Spleen (tissue), 11 donors: ENCODE data around the gene SAMD14. TPM values are rescaled to one million over a fixed set of nuclear protein-coding genes. Genes with fewer than 3 reads are reported as not detected.
A peak's percentile ranks its signal among the peaks of the same experiment; 100 is the strongest.

Experiments used
- DNase-seq: peaks from one replicate; pipeline ENCODE4 v3.0.0-alpha.2; 2020
- H3K27ac ChIP-seq, 8 donors: fragments of 200-600 bp; sonication (generic) in 7 of 8; 1 replicate in 4 of 8; 2 replicates in 4 of 8; pipeline versions ENCODE4 v1.5.0 to v1.8.0; 2016 to 2021; ENCODE audit warnings: inconsistent platforms in 4 of 8, mild to moderate bottlenecking in 4 of 8, moderate library complexity in 1 of 8
- H3K27me3 ChIP-seq, 7 donors: fragments of 200-600 bp; sonication (generic) in 6 of 7; replicated peaks in 1 of 7; 1 replicate in 4 of 7; 2 replicates in 3 of 7; pipeline versions ENCODE4 v1.5.0 to v1.8.0; 2016 to 2021; ENCODE audit warnings: inconsistent platforms in 3 of 7, mild to moderate bottlenecking in 1 of 7
- H3K36me3 ChIP-seq, 6 donors: fragments of 200-600 bp; sonication (generic) in 5 of 6; 1 replicate in 4 of 6; 2 replicates in 2 of 6; pipeline versions ENCODE4 v1.5.0 to v1.8.0; 2016 to 2021; ENCODE audit warnings: inconsistent platforms in 2 of 6
- H3K4me1 ChIP-seq, 6 donors: fragments of 200-600 bp; sonication (generic) in 5 of 6; 1 replicate in 3 of 6; 2 replicates in 3 of 6; pipeline versions ENCODE4 v1.5.0 to v1.8.0; 2016 to 2021; ENCODE audit warnings: inconsistent platforms in 3 of 6
- H3K4me3 ChIP-seq, 8 donors: fragments of 200-600 bp; sonication (generic) in 7 of 8; 1 replicate in 4 of 8; 2 replicates in 4 of 8; pipeline versions ENCODE4 v1.5.0 to v1.8.0; 2016 to 2021; ENCODE audit warnings: inconsistent platforms in 4 of 8, mild to moderate bottlenecking in 4 of 8, moderate library complexity in 2 of 8
- H3K9me3 ChIP-seq, 8 donors: fragments of 200-600 bp; sonication (generic) in 7 of 8; 1 replicate in 4 of 8; 2 replicates in 4 of 8; pipeline versions ENCODE4 v1.5.0 to v1.8.0; 2016 to 2021; ENCODE audit warnings: inconsistent platforms in 4 of 8
- POLR2A ChIP-seq, 3 donors: fragments of 450-650 bp; IDR thresholded peaks; one replicate each; pipeline ENCODE4 v1.5.1; 2017; ENCODE audit warnings: antibody characterized with exemption in 3 of 3, mild to moderate bottlenecking in 1 of 3
- POLR2AphosphoS5 ChIP-seq, 3 donors: sonication (generic); formaldehyde crosslinking; IDR thresholded peaks; one replicate each; pipeline ENCODE4 v1.5.1; 2017; ENCODE audit warnings: antibody characterized with exemption in 3 of 3
- WGBS, 5 donors: extraction: QIAGEN DNeasy Blood & Tissue Kit in 3 of 5; methylation state at CpG; one replicate each; pipeline versions ENCODE4 v1.1.5 to v1.1.7; 2013 to 2018; 5-methylcytosine and 5-hydroxymethylcytosine counted together
- intact Hi-C: fragments of 100-400 bp; cut with DNase I; formaldehyde crosslinking; loops from one replicate; pipeline ENCODE4 v1.15.0; 2023; ENCODE audit warnings: low total_unique reads
- polyA plus RNA-seq, 3 donors: library from polyadenylated mRNA; stranded (reverse); fragments of 200-250 nt; gene quantifications; one replicate each; pipeline ENCODE4 v1.2.1, GENCODE V29; 2013
- total RNA-seq, 7 donors: library from RNA; depleted of rRNA in 3 of 7; stranded (reverse); fragments of >200 nt in 3 of 7; fragmentation: NEBNext Ultra II Directional in 4 of 7; extraction: Animal tissue kit (Norgen Biotek cat#: 25700) in 4 of 7; gene quantifications; one replicate each; pipeline versions ENCODE4 v1.1.0 to v1.2.1, GENCODE V29; 2016 to 2021
- TF ChIP-seq, protein P1 (sequence below), 11 experiments: fragments of 200-600 bp in 7 of 11; fragments of 450-650 bp in 4 of 11; sonication (generic) in 4 of 11; IDR thresholded peaks in 8 of 11; conservative IDR thresholded peaks in 3 of 11; 1 replicate in 7 of 11; 2 replicates in 4 of 11; pipeline versions ENCODE4 v1.4.0 to v1.8.0; 2016 to 2021; ENCODE audit warnings: antibody characterized with exemption in 11 of 11, inconsistent platforms in 4 of 11, mild to moderate bottlenecking in 1 of 11
- donor health status: healthy with polysubstance abuse.
- donor health status: DM: no; HTN: no; CAD: no; lungs with moderate emphysema.
- donor health status: DM: no; HTN: no; CAD: no.
- donor health status: Bipolar disorder and iron deficiency.
- donor health status: healthy.
- donor health status: DM: no; HTN: no; CAD: no.
- donor health status: DM: yes; HTN: yes; CAD: no.

SAMD14 gene
- total and polyA plus RNA-seq, 10 donors: 1.1 to 7.5 (median 2.1) TPM

- TF ChIP-seq POLR2A (IDR thresholded peaks at IDR 0.05): no peak
- TF ChIP-seq, protein P1, sequence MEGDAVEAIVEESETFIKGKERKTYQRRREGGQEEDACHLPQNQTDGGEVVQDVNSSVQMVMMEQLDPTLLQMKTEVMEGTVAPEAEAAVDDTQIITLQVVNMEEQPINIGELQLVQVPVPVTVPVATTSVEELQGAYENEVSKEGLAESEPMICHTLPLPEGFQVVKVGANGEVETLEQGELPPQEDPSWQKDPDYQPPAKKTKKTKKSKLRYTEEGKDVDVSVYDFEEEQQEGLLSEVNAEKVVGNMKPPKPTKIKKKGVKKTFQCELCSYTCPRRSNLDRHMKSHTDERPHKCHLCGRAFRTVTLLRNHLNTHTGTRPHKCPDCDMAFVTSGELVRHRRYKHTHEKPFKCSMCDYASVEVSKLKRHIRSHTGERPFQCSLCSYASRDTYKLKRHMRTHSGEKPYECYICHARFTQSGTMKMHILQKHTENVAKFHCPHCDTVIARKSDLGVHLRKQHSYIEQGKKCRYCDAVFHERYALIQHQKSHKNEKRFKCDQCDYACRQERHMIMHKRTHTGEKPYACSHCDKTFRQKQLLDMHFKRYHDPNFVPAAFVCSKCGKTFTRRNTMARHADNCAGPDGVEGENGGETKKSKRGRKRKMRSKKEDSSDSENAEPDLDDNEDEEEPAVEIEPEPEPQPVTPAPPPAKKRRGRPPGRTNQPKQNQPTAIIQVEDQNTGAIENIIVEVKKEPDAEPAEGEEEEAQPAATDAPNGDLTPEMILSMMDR (IDR thresholded peaks at IDR 0.05 in 8 of 11, conservative IDR thresholded peaks at IDR 0.05 in 3 of 11): no peak
- no peak for TF ChIP-seq POLR2AphosphoS5 (IDR thresholded peaks at IDR 0.05)
- peak; percentile 65 for DNase-seq
- H3K27me3 ChIP-seq: no peaks in the 10 kb centered on the region
- H3K27ac ChIP-seq: peak overlapping the region in 7 of 8 donors; percentile 68 to 99 (median 97)
- WGBS, 5 donors: 65 to 75% (median 69%) methylated on average over 8 of the region's 8 CpGs
- H3K9me3 ChIP-seq: no peaks in the 10 kb centered on the region
- intact Hi-C loops: no loop called here
- no peaks in the 10 kb centered on the region for H3K36me3 ChIP-seq
- H3K4me3 ChIP-seq: no peak overlapping the region
- peaks cover 32 to 61% (median 40%) of the 10 kb centered on the region in 6 donors for H3K4me1 ChIP-seq
Observed at GRCh38 chr17:50155115-50155819, 25.3 kb upstream of the SAMD14 start.

DNA sequence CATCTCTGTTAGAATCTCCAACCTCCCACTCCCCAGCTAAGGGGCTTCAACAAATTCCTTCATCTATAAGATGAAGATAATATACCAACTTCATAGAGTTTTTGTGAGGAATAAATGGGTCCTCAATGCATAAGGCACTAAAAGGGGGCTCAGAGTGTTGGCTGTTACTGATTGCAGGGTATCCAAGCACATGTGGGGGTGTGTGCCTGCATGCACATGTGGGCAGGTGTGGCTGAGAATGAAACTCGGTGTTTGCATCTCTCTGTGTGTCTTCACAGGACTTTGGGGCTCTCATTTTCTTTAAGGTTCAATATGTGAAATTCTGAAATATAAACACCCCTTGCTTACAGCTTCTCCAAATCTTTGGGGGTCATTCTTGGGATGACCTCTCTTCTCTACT, 24.6 kb upstream of the SAMD14 start:
- Histone ChIP-seq H3K27me3 (no peaks in the 10 kb centered on the region), H3K4me1 (peaks cover 32 to 62% (median 40%) of the 10 kb centered on the region in 6 donors), H3K9me3 (no peaks in the 10 kb centered on the region), H3K4me3 (no peak overlapping the region), H3K27ac (peak overlapping the region in 7 of 8 donors; percentile 29 to 99 (median 97)), H3K36me3 (no peaks in the 10 kb centered on the region)
- TF ChIP-seq POLR2AphosphoS5 (IDR thresholded peaks at IDR 0.05) (no peak), POLR2A (IDR thresholded peaks at IDR 0.05) (no peak)
- TF ChIP-seq, protein P1 (IDR thresholded peaks at IDR 0.05 in 8 of 11, conservative IDR thresholded peaks at IDR 0.05 in 3 of 11): no peak
- intact Hi-C loops: no loop called here
- WGBS, 5 donors: 28 to 65% (median 33%) methylated on average over 1 of the region's 1 CpG
- DNase-seq: no peak

DNA sequence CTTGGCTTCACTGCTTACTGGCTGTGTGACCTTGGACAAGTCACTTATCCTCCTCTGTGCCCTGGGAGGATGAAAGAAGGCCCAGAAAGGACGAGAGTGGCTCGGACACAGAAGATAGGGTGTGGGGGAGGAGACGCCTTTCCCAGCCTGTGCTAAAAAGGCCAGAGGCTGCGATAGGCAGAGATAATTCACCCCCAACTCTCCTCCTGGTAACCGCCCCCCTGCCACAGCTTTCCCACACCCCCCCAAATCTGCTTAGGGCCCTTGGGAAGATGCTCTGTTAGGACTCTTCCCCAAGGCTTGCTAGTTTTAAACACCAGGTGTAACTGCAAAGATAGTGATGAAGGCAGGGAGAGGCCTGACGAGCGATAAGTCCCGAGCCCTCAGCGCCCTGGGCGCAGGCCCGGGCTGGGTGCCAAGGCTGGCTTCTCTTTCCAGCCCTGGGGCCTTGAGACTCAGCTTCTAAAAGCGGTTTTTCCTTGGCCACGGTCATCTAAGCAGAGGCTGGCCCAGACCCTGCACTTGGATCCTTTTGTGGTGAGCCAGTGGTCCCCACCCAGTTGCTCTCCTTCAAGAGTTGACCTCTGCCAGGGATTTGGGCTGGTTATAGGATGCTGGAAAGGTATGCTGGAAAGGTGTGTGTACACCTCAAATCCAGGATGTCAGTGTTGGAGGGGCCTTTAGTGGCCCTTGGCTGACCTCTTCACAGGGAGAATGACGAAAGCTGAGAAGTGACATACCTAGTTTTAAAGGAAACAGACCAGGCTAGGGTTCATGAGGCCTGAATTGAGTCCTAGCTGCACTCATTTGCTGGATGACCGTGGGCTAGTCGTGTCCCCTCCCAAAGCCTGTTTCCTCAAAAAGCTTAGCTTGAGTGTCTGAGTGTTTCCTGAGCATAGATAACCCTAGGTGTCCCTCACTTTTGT, 24.0 kb upstream of the SAMD14 start:
- Histone ChIP-seq H3K9me3 (no peaks in the 10 kb centered on the region), H3K36me3 (no peaks in the 10 kb centered on the region), H3K4me1 (peaks cover 32 to 68% (median 40%) of the 10 kb centered on the region in 6 donors), H3K4me3 (no peak overlapping the region), H3K27me3 (no peaks in the 10 kb centered on the region), H3K27ac (peak overlapping the region; percentile 48 to 99 (median 97))
- WGBS, 5 donors: 46 to 66% (median 53%) methylated on average over 13 to 16 of the region's 16 CpGs
- intact Hi-C loops: no loop called here
- TF ChIP-seq POLR2A (IDR thresholded peaks at IDR 0.05): no peak
- TF ChIP-seq POLR2AphosphoS5 (IDR thresholded peaks at IDR 0.05): peak in 2 of 3 donors; percentile 36 to 42
- DNase-seq: peak; percentile 81

DNA sequence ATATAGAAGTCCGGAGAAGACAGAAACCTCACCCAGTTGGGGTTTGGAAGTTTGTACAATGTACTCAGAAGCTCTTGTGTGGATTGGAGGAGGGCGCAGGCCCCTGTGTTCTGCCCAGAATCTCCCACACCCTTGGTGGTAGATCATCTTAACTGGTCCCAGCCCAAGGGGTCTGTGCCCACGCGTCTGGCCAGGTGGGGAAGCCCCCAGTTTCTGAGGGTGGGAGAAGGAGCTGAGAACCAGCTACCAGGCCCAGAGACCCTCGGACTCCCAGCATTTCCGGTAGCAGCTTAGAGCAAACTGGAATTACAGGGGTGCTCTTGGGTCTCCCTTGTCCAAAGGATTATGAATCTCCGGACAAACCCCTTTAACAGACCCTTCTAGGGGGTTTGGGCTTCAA, 22.8 kb upstream of the SAMD14 start:
- peak overlapping the region; percentile 73 to 99 (median 97) for H3K27ac ChIP-seq
- H3K36me3 ChIP-seq: no peaks in the 10 kb centered on the region
- intact Hi-C loops: no loop called here
- WGBS, 5 donors: 51 to 89% (median 77%) methylated on average over 5 to 7 of the region's 7 CpGs
- H3K4me3 ChIP-seq: peak overlapping the region in 3 of 8 donors; percentile 88 to 98 (median 94)
- no peaks in the 10 kb centered on the region for H3K9me3 ChIP-seq
- H3K4me1 ChIP-seq: peaks cover 38 to 74% (median 49%) of the 10 kb centered on the region in 6 donors
- H3K27me3 ChIP-seq: no peaks in the 10 kb centered on the region
- peak; percentile 77 for DNase-seq
- TF ChIP-seq, protein P1 (IDR thresholded peaks at IDR 0.05 in 8 of 11, conservative IDR thresholded peaks at IDR 0.05 in 3 of 11): no peak
- TF ChIP-seq POLR2A (IDR thresholded peaks at IDR 0.05): no peak
- TF ChIP-seq POLR2AphosphoS5 (IDR thresholded peaks at IDR 0.05): no peak
